ENCODE measurements around the gene ZNG1A.

DNA sequence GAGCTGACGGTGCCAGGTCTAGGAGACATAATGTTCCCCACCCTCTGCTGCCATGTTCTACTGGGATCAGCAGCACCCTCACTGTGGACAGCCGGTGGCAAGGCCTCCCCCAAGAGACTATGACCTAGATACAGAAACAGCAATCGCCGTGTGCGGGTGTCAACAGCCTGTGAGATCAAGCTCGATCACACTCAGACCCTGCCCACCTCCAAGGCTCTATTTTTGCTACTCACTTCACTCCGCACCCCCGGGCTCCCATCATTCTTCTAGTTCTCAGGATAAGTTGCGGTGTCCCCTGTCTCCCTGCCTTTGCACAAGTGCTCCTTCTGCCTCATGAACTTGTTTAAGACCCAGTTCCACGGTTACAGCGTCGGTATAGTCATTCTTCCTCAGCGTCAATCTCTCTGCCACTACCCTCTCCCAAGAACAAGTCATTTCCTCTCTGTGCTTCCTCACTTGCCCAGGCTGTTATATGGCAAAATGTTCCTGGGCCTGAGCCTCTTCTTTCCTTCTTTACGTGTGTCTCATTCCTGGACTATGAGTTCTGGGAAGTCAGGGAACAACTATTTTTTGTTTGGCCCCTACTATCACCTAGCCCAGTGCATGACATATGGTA is 30.4 kb upstream of the ZNG1A start:
- TF ChIP-seq POLR2A (IDR thresholded peaks at IDR 0.05; ENCODE audit: extremely low read depth, insufficient read length) (no peak), MYC (IDR thresholded peaks at IDR 0.05; ENCODE audit: low read depth, low read length) (no peak)
- TF ChIP-seq, protein P1, sequence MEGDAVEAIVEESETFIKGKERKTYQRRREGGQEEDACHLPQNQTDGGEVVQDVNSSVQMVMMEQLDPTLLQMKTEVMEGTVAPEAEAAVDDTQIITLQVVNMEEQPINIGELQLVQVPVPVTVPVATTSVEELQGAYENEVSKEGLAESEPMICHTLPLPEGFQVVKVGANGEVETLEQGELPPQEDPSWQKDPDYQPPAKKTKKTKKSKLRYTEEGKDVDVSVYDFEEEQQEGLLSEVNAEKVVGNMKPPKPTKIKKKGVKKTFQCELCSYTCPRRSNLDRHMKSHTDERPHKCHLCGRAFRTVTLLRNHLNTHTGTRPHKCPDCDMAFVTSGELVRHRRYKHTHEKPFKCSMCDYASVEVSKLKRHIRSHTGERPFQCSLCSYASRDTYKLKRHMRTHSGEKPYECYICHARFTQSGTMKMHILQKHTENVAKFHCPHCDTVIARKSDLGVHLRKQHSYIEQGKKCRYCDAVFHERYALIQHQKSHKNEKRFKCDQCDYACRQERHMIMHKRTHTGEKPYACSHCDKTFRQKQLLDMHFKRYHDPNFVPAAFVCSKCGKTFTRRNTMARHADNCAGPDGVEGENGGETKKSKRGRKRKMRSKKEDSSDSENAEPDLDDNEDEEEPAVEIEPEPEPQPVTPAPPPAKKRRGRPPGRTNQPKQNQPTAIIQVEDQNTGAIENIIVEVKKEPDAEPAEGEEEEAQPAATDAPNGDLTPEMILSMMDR (IDR thresholded peaks at IDR 0.05; ENCODE audit: low read depth, low read length): no peak
- TF ChIP-seq, protein P2, sequence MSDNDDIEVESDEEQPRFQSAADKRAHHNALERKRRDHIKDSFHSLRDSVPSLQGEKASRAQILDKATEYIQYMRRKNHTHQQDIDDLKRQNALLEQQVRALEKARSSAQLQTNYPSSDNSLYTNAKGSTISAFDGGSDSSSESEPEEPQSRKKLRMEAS (IDR thresholded peaks at IDR 0.05; ENCODE audit: low read depth, low read length): no peak
